ENCODE data around the gene HMCN2.
"Not testable (repeated sequence)": the region's sequence is repeated elsewhere in the genome, so short reads cannot be mapped to it uniquely, and the experiment has no call there.

Gene HMCN2

DNA sequence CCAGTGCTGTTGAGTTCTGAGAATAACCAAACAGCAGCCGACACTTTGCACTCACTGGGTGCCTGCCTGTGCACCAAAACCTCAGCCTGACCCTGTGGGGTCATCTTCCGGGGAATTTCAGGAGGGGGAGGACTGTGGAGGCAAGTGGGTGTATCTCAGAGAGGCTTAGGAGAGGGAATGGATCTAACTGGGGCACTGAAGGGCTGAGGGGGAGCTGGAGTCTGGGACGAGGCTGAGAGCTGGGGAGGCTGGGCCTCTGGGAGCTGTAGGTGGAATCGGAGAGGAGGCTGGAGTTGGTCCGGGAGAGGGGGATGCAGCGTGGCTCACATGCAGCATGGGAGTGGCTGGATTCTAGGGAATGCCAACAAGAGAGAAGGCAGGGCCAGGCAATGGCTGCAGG lies 164.3 kb downstream of the HMCN2 start:
- no peak for FAIRE-seq

DNA sequence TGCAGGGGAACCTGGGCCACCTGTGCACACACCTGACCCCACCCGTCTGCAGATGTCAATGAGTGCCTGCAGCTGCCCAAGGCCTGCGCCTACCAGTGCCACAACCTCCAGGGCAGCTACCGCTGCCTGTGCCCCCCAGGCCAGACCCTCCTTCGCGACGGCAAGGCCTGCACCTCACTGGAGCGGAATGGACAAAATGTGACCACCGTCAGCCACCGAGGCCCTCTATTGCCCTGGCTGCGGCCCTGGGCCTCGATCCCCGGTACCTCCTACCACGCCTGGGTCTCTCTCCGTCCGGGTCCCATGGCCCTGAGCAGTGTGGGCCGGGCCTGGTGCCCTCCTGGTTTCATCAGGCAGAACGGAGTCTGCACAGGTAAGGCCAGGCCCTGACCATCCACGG lies 164.7 kb downstream of the HMCN2 start:
- DNase-seq (ENCODE audit: low spot score) (no peak), FAIRE-seq (no peak)

More for the DNA sequence above, 164.3 kb downstream of the HMCN2 start:
- no peak for DNase-seq (ENCODE audit: low spot score)

DNA sequence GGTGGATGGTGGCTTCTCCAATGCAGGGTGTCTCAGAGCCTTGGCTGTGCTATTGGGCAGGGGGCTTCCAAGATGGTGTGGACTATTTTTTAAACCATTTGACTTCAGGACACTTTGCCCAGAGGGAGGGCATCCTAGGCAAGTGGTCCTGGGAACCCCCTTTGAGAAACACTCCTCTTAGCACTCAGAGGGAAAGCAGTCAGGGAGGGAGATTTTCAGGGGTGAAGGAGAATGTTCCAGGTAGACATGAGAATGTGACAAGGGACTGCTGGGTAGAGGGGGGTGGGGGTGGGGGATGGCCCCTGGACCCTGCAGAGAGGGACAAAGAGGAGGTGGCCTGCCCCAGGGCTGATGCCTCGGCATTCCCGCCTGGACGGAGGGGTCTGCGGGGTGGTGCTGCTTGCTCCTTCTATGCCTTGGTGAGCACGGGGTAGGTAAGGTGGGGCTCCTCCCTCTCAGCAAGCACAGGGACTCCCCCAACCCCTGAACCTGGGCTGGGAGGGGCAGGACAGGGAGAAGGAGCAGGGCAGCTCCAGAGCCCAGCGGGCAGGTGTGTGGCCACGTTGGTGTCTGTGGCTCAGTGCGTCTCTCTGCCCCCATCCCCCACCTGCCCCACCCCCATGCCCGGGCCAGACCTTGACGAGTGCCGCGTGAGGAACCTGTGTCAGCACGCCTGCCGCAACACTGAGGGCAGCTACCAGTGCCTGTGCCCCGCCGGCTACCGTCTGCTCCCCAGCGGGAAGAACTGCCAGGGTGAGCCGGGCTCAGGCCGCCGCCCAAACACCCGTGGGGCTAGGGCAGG lies 165.4 kb downstream of the HMCN2 start:
- DNase-seq (ENCODE audit: low spot score) (no peak), FAIRE-seq (no peak)

GRCh38 chr9:130431536-130432303 lies 166.2 kb downstream of the HMCN2 start:
- no peak for FAIRE-seq
- no peak for DNase-seq (ENCODE audit: low spot score)

- FAIRE-seq = no peak
- no peak for DNase-seq (ENCODE audit: low spot score)
These were observed 166.8 kb downstream of the HMCN2 start for GRCh38 chr9:130432362-130432761.

GRCh38 chr9:130432796-130433167 lies 167.2 kb downstream of the HMCN2 start:
- no peak for FAIRE-seq

GRCh38 chr9:130433168-130433946 lies 167.8 kb downstream of the HMCN2 start:
- DNase-seq (ENCODE audit: low spot score) (no peak), FAIRE-seq (no peak)

More at GRCh38 chr9:130432796-130433167, 167.2 kb downstream of the HMCN2 start:
- no peak for DNase-seq (ENCODE audit: low spot score)

DNA sequence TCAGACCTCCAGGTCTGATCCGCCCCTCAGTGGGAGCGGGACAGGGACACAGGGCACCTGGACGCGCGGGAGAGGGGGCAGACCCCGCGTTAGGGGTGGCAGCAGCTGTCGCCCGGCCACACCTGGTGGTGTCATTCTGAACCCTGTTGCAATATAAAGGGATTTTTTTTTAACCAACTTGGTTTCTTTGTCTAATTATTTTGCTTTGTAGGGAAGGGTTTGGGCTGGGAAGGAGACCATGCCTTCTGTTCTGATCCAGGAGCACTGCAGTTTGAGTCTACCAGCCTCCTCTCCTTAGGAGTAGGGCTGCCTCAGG lies 168.3 kb downstream of the HMCN2 start:
- DNase-seq (ENCODE audit: low spot score) = no peak
- FAIRE-seq = no peak

- FAIRE-seq; DNase-seq (ENCODE audit: low spot score): not testable (repeated sequence)
These were observed 169.1 kb downstream of the HMCN2 start for GRCh38 chr9:130434656-130435055.

DNA sequence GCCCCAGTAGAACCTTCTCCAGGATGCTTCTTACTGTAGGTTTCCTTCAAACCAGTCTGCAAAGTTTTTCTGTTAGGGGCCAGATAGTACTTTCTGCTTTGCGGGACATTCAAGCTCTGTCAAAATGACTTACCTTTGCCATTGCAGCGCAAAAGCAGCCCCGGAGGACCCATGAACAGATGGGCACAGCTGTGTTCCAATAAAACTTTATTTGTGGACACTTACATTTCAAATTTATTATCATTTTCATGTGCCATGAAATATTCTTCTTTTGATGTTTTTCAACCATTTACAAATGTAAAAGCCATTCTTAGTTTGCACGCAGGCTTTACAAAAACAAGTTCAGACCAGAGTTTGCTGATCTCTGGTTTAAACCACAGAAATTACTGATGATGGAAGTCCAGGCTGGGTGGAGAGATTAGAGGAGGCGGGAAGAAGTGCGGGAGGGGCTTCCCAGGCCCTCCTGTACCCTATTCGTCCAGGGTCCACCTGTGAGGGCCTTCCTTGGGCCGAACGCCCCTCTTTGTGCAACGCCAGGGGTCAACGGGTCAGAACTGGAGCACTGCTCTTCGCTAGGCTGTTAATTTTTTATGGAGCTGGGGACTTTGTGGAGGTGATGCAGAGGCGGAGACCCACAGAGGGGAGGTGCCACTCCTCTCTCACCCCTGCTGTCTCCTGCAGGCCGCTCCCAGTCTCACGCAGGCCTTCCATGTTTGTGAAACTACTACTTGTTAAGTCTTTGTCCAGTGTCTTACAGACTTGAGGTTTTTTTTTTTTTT lies 171.6 kb downstream of the HMCN2 start:
- FAIRE-seq (no peak), DNase-seq (ENCODE audit: low spot score) (no peak)

- no peak for DNase-seq (ENCODE audit: low spot score)
- FAIRE-seq = no peak
These were observed 172.9 kb downstream of the HMCN2 start for GRCh38 chr9:130438382-130438981.

- no peak for DNase-seq (ENCODE audit: low spot score)
- no peak for FAIRE-seq
These were observed 175.5 kb downstream of the HMCN2 start for GRCh38 chr9:130441031-130441430.

GRCh38 chr9:130442746-130443455 lies 177.3 kb downstream of the HMCN2 start:
- no peak for DNase-seq (ENCODE audit: low spot score)
- FAIRE-seq = no peak

- FAIRE-seq (no peak), DNase-seq (ENCODE audit: low spot score) (no peak)
These were observed 177.9 kb downstream of the HMCN2 start for GRCh38 chr9:130443456-130443801.

- no peak for FAIRE-seq
These were observed 178.4 kb downstream of the HMCN2 start for GRCh38 chr9:130443840-130444492.

GRCh38 chr9:130444565-130445221 lies 179.1 kb downstream of the HMCN2 start, which contains the start of gene ASS1:
TSS of gene ASS1 (plus strand) at chr9:130444961. CDS start at chr9:130452229, 7,268 bp downstream.
- FAIRE-seq (no peak), DNase-seq (ENCODE audit: low spot score) (no peak)

More at GRCh38 chr9:130443840-130444492, 178.4 kb downstream of the HMCN2 start:
- DNase-seq (ENCODE audit: low spot score) = no peak

DNA sequence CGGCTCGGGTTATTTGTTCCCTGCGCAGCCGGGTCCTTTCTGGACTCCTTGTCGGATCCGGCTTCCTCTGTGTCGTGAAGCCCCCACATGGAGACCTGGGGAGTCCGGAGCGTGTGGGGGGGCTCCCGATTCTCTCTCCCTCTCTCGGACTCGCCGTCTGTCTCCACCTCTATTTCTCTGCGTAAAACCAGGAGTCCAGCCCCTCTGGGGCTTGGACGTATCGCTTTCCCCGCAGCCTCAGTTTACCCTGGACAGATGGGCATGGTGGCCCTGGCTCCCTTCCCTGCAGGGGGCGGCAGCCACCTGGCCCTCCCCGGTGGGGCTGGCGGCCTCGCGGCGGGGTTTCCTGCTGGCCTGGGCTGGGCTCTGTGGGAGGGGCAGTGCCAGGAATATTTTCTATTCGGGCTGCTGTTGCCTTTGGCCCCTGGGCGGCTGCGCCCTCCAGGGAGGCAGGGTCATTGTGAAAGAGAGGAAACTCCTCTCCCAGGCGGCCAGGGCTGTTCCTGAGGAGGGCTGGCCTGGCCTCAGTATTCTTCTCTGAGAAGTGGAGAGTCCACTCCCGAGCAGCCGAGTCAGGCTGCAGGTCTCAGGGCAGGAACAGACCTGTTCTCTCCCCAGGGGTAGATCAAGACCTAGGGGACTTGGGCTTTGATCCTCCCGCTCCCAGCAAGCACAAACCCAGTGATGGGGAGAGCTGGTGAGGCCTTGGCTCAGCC lies 179.9 kb downstream of the HMCN2 start:
- DNase-seq (ENCODE audit: low spot score) (no peak), FAIRE-seq (no peak)

- FAIRE-seq = no peak
- no peak for DNase-seq (ENCODE audit: low spot score)
These were observed 180.7 kb downstream of the HMCN2 start for GRCh38 chr9:130446101-130446861.
